Fibroblast of peridontal ligament (primary cell): Measurements from ENCODE around the gene PROSER2.

Experiments used
- DNase-seq: peaks from one replicate; pipeline ENCODE4 v3.0.0-alpha.2; 2010; ENCODE audit errors: extremely low read depth

The PROSER2 gene

DNA sequence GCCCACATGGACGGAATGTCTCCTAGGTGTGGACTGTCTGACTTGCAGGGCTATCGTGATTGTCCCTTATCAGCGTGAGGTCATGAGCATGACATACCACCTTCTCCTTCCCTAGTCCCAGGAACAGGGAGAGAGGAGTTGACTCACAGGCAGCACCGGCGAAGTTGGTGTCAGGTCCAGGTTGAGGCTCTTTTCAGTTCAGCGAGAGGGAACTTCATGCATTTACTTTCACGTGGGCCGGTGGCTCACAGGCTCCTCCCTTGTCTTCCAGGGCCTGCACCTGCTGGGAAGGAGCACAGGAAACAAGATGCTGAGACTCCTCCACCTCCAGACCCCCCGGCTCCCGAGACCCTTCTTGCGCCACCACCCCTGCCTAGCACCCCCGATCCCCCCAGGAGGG, 46.1 kb downstream of the PROSER2 start:
- no peak for DNase-seq

DNA sequence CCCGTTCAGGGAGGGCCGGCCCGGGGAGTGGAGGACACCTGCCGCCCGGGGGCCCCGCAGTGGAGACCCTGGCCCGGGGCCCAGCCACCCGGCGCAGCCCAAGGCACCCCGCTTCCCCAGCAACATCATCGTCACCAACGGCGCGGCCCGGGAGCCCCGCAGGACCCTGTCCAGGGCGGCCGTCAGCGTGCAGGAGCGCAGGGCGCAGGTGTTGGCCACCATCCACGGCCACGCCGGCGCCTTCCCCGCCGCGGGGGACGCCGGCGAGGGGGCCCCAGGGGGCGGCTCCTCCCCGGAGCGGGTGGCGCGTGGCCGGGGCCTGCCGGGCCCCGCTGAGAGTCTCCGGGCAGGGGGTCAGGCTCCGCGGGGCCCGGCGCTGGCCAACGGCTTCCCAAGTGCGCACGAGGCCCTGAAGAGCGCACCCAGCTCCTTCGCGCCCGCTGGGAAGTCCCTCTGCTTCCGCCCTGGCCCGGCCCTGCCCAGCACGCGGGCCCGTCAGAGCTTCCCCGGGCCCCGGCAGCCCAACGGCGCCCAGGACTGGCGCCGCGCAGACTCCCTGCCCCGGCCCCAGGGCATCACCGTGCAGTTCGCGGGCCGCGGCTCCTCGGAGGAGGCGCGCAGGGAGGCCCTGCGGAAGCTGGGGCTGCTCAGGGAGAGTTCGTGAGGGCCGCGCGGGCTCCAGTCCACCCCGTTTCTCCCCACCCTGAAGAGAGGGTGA, 46.7 kb downstream of the PROSER2 start:
- DNase-seq: no peak

DNA sequence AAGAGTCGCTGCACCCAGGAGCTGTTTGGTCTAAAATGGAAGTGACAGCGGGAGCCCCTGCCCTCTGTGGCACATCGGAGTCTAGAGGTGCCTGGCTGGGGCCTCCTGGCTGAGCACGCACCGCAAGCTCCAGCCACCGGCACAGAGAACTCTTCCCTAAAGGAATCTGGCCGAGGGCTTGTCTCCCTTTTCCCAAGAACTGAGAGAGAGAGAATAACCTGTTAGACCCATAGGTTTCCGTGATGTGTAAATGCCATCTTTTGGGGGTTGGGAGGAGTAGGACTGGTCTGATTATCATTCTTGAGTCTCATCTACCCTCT, 47.3 kb downstream of the PROSER2 start:
- DNase-seq: no peak

GRCh38 chr10:11870900-11871400, 47.8 kb downstream of the PROSER2 start:
- DNase-seq: no peak

DNA sequence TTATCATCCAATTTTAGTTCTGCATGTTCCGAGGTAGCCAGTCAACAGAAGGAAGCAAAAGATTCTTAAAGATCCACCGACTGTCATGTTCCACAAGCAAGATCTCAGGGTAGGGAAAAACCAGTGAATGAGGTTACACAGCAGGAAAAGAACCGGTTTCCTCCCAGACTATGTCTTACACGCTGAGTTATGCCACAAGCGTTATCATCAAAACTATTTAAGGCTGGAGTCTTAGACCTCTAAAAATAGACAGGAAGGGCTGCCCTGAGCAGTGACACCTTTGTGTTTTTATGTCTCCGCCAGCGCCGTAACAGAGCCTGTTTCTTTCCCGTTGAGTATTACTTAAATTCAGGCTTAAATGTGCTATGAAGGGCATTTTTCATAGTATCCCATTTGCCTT, 48.3 kb downstream of the PROSER2 start:
- no peak for DNase-seq

GRCh38 chr10:11874568-11875493, 51.7 kb downstream of the PROSER2 start:
- peak; percentile 12 for DNase-seq

DNA sequence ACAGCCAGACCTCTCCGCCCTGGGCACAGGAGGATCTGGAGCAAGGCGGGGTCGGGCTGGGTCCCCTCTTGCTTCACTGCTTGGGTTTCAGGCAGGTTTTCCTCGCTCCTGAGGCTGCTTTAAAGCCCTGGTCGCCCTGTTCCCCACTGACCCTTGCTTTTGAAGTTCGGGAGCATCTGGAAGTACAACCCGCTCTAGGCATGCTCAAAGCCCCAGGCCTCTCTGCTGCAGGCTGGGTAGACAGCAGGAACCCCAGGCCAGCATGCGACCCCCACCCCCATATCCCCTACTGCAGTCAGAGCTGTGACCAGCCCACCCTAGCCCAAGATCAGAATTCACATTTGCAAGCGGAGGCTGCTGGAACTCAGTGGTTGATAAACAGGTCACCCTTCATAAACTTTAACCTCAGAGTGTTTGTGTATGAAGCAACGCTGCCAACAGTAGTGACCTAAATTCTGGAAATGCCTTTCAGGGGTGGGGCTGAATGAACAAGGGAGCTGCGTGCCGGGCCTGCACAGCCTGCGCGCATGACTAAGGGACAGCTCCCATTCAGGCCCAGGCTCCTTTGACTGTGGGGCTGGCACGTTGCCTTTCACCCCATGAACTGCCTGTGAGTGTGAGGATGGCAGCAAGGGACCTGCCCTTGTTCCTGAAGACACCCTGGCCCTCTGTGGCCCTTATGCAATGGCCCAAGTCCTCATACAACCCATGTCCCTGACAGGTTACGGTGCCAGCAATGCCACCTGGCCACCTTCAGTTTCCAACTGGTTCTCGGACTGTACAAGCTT, 52.5 kb downstream of the PROSER2 start:
- peak; percentile 77 for DNase-seq

- no peak for DNase-seq
Observed at GRCh38 chr10:11876324-11876723, 53.2 kb downstream of the PROSER2 start.

GRCh38 chr10:11876805-11877590, 53.8 kb downstream of the PROSER2 start:
- no peak for DNase-seq

- DNase-seq: no peak
Observed at GRCh38 chr10:11877591-11877905, 54.4 kb downstream of the PROSER2 start.

DNA sequence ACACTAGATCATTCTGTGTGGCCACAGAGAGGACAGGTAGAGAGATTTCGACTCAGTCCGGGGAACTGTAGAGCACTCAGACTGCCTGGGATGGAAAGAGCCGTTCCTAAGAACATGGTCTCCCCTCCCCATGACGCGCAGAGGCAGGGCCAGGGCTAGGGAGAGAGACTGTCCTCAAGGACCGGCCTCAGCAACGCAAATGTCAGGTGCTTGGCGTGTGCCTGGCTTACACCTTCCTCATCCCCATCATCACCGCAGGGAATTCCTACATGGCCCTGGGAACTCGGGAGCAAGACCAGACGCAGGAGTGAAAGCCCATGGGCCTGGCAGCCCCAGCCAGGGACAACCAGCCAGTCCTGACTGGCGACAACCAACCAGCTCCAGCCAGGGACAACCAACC, 55.6 kb downstream of the PROSER2 start:
- no peak for DNase-seq

- DNase-seq: no peak
Observed at GRCh38 chr10:11879387-11880094, 56.4 kb downstream of the PROSER2 start.

DNA sequence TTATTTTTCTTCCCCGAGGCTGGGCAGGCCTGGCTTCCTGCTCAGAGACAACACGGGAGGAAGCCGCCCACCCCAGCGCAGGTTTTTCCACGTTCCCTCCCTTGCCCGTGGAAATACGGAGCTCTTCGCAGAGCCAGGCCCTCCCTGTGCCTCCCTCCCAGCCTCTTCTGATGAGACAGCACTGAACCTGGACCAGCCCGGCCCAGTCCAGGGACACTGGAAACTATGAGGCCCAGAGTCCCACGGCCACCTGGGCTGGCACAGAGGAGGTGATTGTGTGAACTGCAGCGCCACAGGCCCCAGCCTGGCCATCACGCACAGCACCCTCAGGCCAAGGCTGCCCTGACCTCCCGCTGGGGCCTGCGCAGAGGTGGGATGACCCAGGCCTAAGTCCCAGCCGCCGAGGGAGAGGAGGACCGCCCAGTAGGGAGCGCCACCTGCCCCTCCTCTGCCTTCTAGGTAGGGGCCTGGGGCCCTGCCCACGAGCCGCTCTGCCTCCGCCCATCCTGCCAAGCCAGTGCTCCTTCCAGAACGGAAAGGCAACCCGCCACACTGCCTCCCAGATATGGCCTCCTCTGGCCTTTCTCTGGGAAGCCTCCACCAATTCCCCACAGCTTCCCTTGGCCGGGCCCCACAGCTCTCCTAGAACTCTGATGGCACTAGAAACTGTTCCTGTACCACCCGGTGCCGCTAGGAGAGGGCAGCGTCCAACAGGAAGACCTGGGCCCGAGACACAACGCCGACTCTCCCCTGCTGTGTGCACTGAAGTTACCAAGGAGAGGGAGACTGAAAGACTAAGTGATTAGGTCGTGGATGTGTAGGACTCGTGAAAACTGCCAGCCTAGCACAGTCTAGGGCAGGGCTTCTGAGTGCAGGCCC, 57.2 kb downstream of the PROSER2 start:
- DNase-seq: no peak

DNA sequence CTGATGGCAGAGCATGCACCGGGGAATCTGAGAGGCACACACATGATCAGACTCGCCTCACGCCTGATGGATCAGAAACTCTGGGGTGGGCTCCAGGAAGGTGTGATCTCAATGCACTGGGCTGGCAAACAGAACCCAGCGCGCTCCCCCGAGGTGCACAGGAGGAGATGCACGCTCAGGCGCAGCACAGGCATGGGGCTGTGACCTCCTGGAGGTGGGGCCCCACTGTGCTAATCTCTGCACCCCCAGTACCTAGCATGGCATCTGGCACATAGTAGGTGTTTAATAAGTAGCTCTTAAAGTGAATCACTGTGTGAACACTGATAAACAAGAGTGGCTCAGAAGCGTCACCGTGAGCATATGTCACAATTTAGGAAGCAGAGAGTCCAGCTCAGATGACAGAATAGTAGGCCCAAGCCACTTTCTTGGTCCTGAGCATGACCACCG, 57.9 kb downstream of the PROSER2 start:
- no peak for DNase-seq

DNA sequence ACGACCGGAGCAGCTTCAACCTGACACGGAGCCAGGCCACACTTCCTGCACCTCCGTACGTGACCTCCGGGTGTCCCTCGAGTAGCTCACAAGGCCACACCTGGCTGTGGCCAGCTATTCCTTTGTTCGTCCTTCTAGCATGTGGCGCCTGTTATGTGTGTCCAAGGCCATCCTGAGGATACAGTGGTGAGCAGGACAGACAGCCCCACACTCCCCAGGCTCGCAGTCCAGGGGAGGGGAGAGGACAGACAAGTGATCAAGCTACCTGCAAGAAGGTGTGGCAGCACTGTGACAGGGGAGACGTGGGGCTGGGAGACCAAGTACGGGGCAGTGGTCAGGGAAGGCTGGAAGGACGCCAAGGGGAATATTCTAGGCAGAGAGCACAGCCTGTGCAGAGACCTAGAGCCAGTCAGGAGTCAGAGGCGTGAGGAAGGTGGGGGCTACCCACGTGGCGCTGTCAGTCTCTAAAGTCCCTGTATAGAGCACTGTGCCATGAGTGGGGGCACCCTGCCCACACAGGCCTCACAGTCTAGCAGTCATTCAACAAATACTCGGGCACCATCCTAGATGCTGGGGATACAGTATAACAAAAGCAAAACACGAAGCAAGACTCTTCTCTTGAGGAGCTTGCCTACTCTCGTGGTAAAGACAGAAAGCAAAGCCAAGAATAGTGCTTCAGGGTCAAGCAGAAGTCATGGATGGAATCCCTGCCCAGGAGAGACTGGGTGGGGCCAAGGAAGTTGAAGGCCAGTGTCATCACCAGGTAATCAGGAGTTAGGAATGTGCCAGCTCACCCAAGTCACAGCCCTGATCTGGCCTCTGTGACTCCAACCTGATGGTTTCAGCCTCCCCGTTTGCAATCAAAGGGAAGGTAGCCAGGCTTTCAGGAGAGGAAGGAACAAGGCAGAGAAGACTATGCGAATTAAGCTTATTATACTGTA, 58.6 kb downstream of the PROSER2 start:
- no peak for DNase-seq

DNA sequence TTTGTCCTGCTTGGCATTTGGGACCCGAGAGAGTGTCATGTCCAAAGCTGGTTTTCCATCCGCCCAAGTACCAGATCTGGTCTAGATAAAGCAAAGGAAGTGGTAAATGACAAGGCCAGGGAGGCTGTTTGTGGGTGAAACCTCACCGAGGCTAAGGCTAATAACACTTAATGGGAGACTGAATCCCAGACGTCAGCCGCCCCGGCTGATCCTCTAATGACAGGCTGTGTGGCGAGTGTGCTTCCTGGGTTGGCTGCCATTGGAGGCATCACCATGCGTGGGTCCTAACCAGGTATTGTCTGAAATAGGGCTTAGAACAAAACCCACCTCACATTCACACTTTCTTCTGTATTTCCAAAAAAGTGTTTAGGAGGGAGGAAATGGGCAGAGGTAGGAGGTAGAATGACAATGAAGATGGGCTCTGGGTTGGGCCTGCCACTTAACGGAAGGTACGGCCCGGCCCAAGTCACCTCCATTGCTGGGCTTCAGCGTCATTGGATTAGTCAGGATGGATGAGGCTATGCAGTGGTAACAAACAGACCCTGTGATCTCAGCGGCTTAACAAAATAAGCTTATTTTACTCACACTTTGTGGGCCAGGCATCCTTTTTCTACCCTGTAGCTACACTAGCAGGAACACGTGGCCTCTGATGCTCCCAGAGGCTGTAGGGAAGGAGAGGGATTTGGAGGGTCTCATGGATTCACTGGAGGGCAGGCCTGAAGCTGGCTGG, 59.7 kb downstream of the PROSER2 start:
- DNase-seq: no peak

GRCh38 chr10:11884706-11885423, 61.7 kb downstream of the PROSER2 start:
- no peak for DNase-seq
